K562 (cell line): ENCODE results near the gene MUC5B. TPM values are rescaled to one million over a fixed set of nuclear protein-coding genes. Genes with fewer than 3 reads are reported as not detected.

Experiments
- ATAC-seq: fragments of 200-7000 bp; cut with Tn5 transposase; 3 replicates; pipeline ENCODE4 v1.9.1; 2020; ENCODE audit warnings: moderate library complexity
- BruUV-seq: library from RNA; stranded (reverse); fragments of 400-500 nt; replicated peaks from 2 replicates; lab custom pipeline; 2021; lab: Mats Ljungman, UMichigan
- CTCF ChIA-PET: fragments of 300-600 bp; formaldehyde crosslinking; extraction: SDS; loops from one replicate; lab custom pipeline; 2021; ENCODE audit warnings: low intra/inter-chr PET ratio; lab: Yijun Ruan, JAX
- POLR2A ChIA-PET: fragments of 300-600, 350-650 bp; sonication (Branson Sonifier 250); formaldehyde crosslinking; extraction: SDS; loops from one replicate; lab custom pipeline; 2021; ENCODE audit warnings: antibody characterized with exemption, inconsistent platforms; lab: Yijun Ruan, JAX
- DNase-seq, 4 experiments: peaks; one replicate each; pipeline versions ENCODE4 v3.0.0 to v3.0.0-alpha.2; 2011 to 2018; ENCODE audit warnings: low spot score in 3 of 4, mixed read lengths in 3 of 4; ENCODE audit errors: extremely low read depth in 1 of 4
- FAIRE-seq: peaks from 2 replicates; lab custom pipeline; 2011; peaks lifted over from hg19 to GRCh38; lab: Jason Lieb, UNC
- H2AFZ ChIP-seq: 2 replicates; pipeline ENCODE4 v1.6.0; 2011; ENCODE audit warnings: low read depth, low read length, control low read depth, inconsistent platforms
- H3K27ac ChIP-seq: fragments of 200-600 bp; 3 replicates; pipeline ENCODE4 v1.8.0; 2011; ENCODE audit warnings: low read depth, mild to moderate bottlenecking, control low read depth, inconsistent platforms, low read length, moderate library complexity, mixed read lengths; ENCODE audit errors: extremely low read depth
- H3K27me3 ChIP-seq, 2 experiments: fragments of 300-600 bp in 1 of 2; 2 replicates in 1 of 2; 3 replicates in 1 of 2; pipeline versions ENCODE4 v1.6.0 to v1.8.0; 2011; ENCODE audit warnings: inconsistent platforms in 2 of 2, low read length in 2 of 2, mild to moderate bottlenecking in 1 of 2, mixed read lengths in 1 of 2, moderate library complexity in 1 of 2; ENCODE audit not compliant: control insufficient read depth in 2 of 2, insufficient read depth in 2 of 2
- H3K36me3 ChIP-seq: fragments of 300-600 bp; 3 replicates; pipeline ENCODE4 v1.8.0; 2011; ENCODE audit warnings: mild to moderate bottlenecking, low read length, inconsistent platforms; ENCODE audit not compliant: control insufficient read depth, insufficient read depth
- H3K4me1 ChIP-seq, 2 experiments: fragments of 200-600 bp in 1 of 2; replicated peaks in 1 of 2; 2 replicates in 1 of 2; 3 replicates in 1 of 2; pipeline versions ENCODE4 v1.5.1 to v1.8.0; 2011; ENCODE audit warnings: inconsistent platforms in 2 of 2, low read length in 2 of 2, mild to moderate bottlenecking in 1 of 2, mixed read lengths in 1 of 2, moderate library complexity in 1 of 2; ENCODE audit not compliant: control insufficient read depth in 2 of 2, insufficient read depth in 2 of 2
- H3K4me2 ChIP-seq: 2 replicates; pipeline ENCODE4 v1.6.1; 2011; ENCODE audit warnings: low read length, control low read depth, inconsistent platforms, mixed read lengths; ENCODE audit not compliant: insufficient read depth
- H3K4me3 ChIP-seq: fragments of 200-600 bp; sonication (generic), shearing (Covaris generic); 2 replicates; pipeline ENCODE4 v1.5.1; 2016; ENCODE audit warnings: control low read depth, inconsistent platforms
- H3K79me2 ChIP-seq: fragments of 200-600 bp; 3 replicates; pipeline ENCODE4 v1.8.0; 2011; ENCODE audit warnings: low read length, inconsistent platforms; ENCODE audit not compliant: control insufficient read depth, insufficient read depth
- H3K9ac ChIP-seq, 2 experiments: 2 replicates each; pipeline versions ENCODE4 v1.6.0 to v1.6.1; 2011; ENCODE audit warnings: low read depth in 2 of 2, low read length in 2 of 2, control low read depth in 1 of 2, inconsistent platforms in 1 of 2, mild to moderate bottlenecking in 1 of 2, mixed read lengths in 1 of 2; ENCODE audit not compliant: insufficient read depth in 1 of 2
- H3K9me1 ChIP-seq: one replicate; pipeline ENCODE4 v1.6.0; 2011; ENCODE audit warnings: inconsistent platforms, mild to moderate bottlenecking, low read length, moderate library complexity; ENCODE audit not compliant: control insufficient read depth, insufficient read depth
- H3K9me3 ChIP-seq: replicated peaks from 2 replicates; pipeline ENCODE4 v1.5.1; 2011; ENCODE audit warnings: low read depth, low read length, inconsistent platforms; ENCODE audit not compliant: control insufficient read depth, insufficient read depth
- H4K20me1 ChIP-seq: replicated peaks from 2 replicates; pipeline ENCODE4 v1.6.1; 2011; ENCODE audit warnings: low read length, inconsistent platforms, mixed read lengths; ENCODE audit not compliant: control insufficient read depth, insufficient read depth
- CBX3 ChIP-seq, 2 experiments: IDR thresholded peaks; 1 replicate in 1 of 2; 2 replicates in 1 of 2; pipeline ENCODE4 v1.6.1; 2012; ENCODE audit warnings: inconsistent platforms in 2 of 2, low read length in 2 of 2, borderline replicate concordance in 1 of 2, control low read depth in 1 of 2
- CHAMP1 ChIP-seq: fragments of 450-650 bp; IDR thresholded peaks from 2 replicates; pipeline ENCODE4 v1.6.1; 2016; ENCODE audit warnings: mild to moderate bottlenecking
- CREB1 ChIP-seq, 2 experiments: sonication (generic) in 1 of 2; formaldehyde crosslinking in 1 of 2; IDR thresholded peaks; 2 replicates each; pipeline versions ENCODE4 v1.6.1 to v1.8.0; 2012 to 2022; ENCODE audit warnings: inconsistent platforms in 1 of 2, mild to moderate bottlenecking in 1 of 2, missing genetic modification reagents in 1 of 2, moderate library complexity in 1 of 2
- GABPA ChIP-seq: fragments of 200-800 bp; sonication (Bioruptor generic); conservative IDR thresholded peaks from 2 replicates; pipeline ENCODE4 v1.6.1; 2016; ENCODE audit warnings: low read depth, missing genetic modification characterization, missing compliant biosample characterization
- GABPB1 ChIP-seq: sonication (generic); formaldehyde crosslinking; IDR thresholded peaks from 2 replicates; pipeline ENCODE4 v1.8.0; 2022; ENCODE audit warnings: mild to moderate bottlenecking, missing genetic modification reagents
- GATA2 ChIP-seq: sonication (generic); formaldehyde crosslinking; IDR thresholded peaks from 2 replicates; pipeline ENCODE4 v1.4.0; 2020; ENCODE audit warnings: mild to moderate bottlenecking, missing genetic modification reagents
- JUND ChIP-seq, 2 experiments: IDR thresholded peaks; 2 replicates in 1 of 2; 3 replicates in 1 of 2; pipeline ENCODE4 v1.6.1; 2011; ENCODE audit warnings: borderline replicate concordance in 2 of 2, low read depth in 2 of 2, low read length in 2 of 2, improper control_type of control experiment in 1 of 2, missing biosample characterization in 1 of 2, missing genetic modification characterization in 1 of 2, missing genetic modification reagents in 1 of 2
- KLF13 ChIP-seq: fragments of 450-650 bp; IDR thresholded peaks from 2 replicates; pipeline ENCODE4 v1.6.1; 2016; ENCODE audit warnings: missing genetic modification characterization, low read depth, mild to moderate bottlenecking, missing compliant biosample characterization, moderate library complexity, borderline replicate concordance
- NELFE ChIP-seq: IDR thresholded peaks from 2 replicates; pipeline ENCODE4 v1.6.1; 2011; ENCODE audit warnings: mild to moderate bottlenecking; ENCODE audit not compliant: insufficient read depth, insufficient read length
- RB1 ChIP-seq: fragments of 450-650 bp; IDR thresholded peaks from 2 replicates; pipeline ENCODE4 v1.6.1; 2017; ENCODE audit warnings: low read depth, mild to moderate bottlenecking
- RBFOX2 ChIP-seq: fragments of 200-400 bp; formaldehyde crosslinking; IDR thresholded peaks from 2 replicates; pipeline ENCODE4 v1.6.1; 2017; ENCODE audit warnings: low read depth, mild to moderate bottlenecking, low read length, moderate library complexity
- SRF ChIP-seq, 2 experiments: fragments of 250-450, 450-650 bp in 1 of 2; sonication (Bioruptor Pico) in 1 of 2; sonication (generic) in 1 of 2; formaldehyde crosslinking; IDR thresholded peaks; 2 replicates each; pipeline versions ENCODE4 v1.5.0 to v1.5.1; 2020 to 2022; ENCODE audit warnings: mild to moderate bottlenecking in 1 of 2, missing genetic modification reagents in 1 of 2
- TRIM24 ChIP-seq, 2 experiments: fragments of 450-650 bp; IDR thresholded peaks; 2 replicates each; pipeline ENCODE4 v1.6.1; 2016
- XRCC5 ChIP-seq: fragments of 200-400 bp; formaldehyde crosslinking; IDR thresholded peaks from 2 replicates; pipeline ENCODE4 v1.6.1; 2017; ENCODE audit warnings: low read depth, mild to moderate bottlenecking, low read length
- ZBTB12 ChIP-seq: fragments of 250-450 bp; sonication (Bioruptor Pico); IDR thresholded peaks from 2 replicates; pipeline ENCODE4 v1.4.0; 2020
- WGBS: fragments of 100-300 bp; shearing (Covaris generic); methylation state at CpG from one replicate; pipeline ENCODE4 v1.1.6; 2016; ENCODE audit warnings: low coverage, mixed read lengths; ENCODE audit not compliant: insufficient coverage; ENCODE audit errors: missing lambda C conversion rate; 5-methylcytosine and 5-hydroxymethylcytosine counted together
- in situ Hi-C: fragments of 300-500 bp; cut with MboI; formaldehyde crosslinking; loops from 4 replicates; pipeline ENCODE4 v1.15.0; 2018; ENCODE audit warnings: inconsistent platforms, mixed read lengths
- intact Hi-C: fragments of 100-400 bp; cut with micrococcal nuclease; formaldehyde crosslinking; loops from 2 replicates; pipeline ENCODE4 v1.14.2; 2022
- polyA plus RNA-seq, 8 experiments: library from polyadenylated mRNA; depleted of rRNA in 4 of 8; stranded (reverse) in 5 of 8; unstranded in 3 of 8; fragments of >200 nt; fragmentation: Nextera tagmentation in 2 of 8; fragmentation: Illumina TruSeq in 1 of 8; extraction: Ambion mirVana in 2 of 8; extraction: Trizol in 1 of 8; gene quantifications; 2 replicates each; pipeline versions ENCODE4 v1.2.1 to v1.2.3, GENCODE V29; 2011 to 2014; ENCODE audit warnings: inconsistent platforms in 1 of 8, missing spikeins in 1 of 8
- total RNA-seq, 7 experiments: library from RNA; depleted of rRNA in 6 of 7; stranded (reverse); fragments of >200 nt in 6 of 7; fragmentation: Illumina TruSeq in 2 of 7; extraction: Trizol in 2 of 7; gene quantifications; 2 replicates each; pipeline versions ENCODE4 v1.2.1 to v1.2.3, GENCODE V29; 2011 to 2021; ENCODE audit warnings: low replicate concordance in 1 of 7

The MUC5B gene
- total and polyA plus RNA-seq, 9 of the 15 experiments (the other 6 are each of a cell fraction or from before 2014, with no cell fraction given): 0.04 to 0.95 TPM; not detected in 7

DNA sequence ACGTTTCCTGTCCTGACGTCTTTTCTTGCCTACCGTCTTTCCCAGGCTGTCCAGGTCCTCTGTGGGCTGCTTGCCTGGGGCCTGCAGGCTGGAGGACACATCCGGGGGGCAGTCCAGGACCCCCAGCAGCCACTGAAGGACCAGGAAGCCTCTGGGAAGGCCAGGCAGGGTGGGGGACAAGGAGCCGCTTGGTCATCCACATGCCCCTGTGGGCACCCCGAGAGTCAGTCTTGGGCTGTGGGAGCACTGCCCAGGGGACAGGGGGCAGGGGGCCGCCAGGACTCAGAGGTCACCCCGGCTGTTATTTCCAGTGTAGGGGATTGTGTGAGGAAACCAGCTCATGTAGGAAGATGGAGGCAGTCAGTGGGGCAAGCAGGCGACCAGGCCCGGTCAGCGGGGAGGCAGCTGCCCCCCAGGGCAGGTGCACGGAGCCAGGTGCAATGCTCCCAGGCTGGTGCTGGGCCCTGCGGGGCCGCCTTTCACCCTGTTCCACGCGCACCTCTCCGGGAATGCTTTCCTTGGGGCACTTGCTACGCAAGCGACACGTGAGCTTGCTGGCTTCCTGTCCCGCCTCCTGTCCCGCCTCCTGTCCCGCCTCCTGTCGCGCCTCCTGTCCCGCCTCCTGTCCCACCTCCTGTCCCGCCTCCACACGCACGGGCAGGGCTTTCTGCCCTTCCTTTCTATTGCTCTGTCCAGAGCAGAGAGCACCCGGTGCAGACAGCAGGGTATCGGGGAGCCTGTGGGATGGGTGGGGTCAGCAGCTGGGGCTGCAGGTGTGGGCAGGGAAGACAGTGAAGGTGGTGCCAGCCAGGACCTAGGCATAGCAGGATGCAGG, 39.5 kb downstream of the MUC5B start:
- H3K27ac ChIP-seq: peak overlapping the region; percentile 65
- ChIA-PET POLR2A (interaction anchor here (0.6 to 0.8 kb wide), 2 partner anchors 263 to 1708 kb away, joined by 3 read pairs; no protein-coding TSS in a partner anchor), CTCF (no interaction called here)
- peaks cover 3% of the 10 kb centered on the region; the same call in 1 of the 2 replicates for H3K9me3 ChIP-seq
- H3K36me3 ChIP-seq: no peaks in the 10 kb centered on the region
- FAIRE-seq (peak; percentile 90), ATAC-seq (peak; percentile 90), DNase-seq (peak; percentile 83 to 91 (median 84))
- in situ Hi-C loops: no loop called here
- H3K79me2 ChIP-seq: no peaks in the 10 kb centered on the region
- BruUV-seq: no TSS peak
- no peaks in the 10 kb centered on the region; the same call in 1 of the 2 replicates for H4K20me1 ChIP-seq
- H3K27me3 ChIP-seq: no peaks in the 10 kb centered on the region
- H2AFZ ChIP-seq: peak overlapping the region; percentile 78
- peak overlapping the region; percentile 82 for H3K4me2 ChIP-seq
- intact Hi-C loops: no loop called here
- peak overlapping the region; percentile 39 for H3K4me3 ChIP-seq
- peak overlapping the region; percentile 59 to 92 for H3K9ac ChIP-seq
- H3K9me1 ChIP-seq: peaks cover 8% of the 10 kb centered on the region
- peaks cover 5 to 56% of the 10 kb centered on the region in 2 experiments; a peak in 4 of 5 replicates for H3K4me1 ChIP-seq
- WGBS: 11% methylated on average over 29 of the region's 31 CpGs
- TF ChIP-seq GABPB1 (CRISPR knock-in tag) (peak; percentile 96), RB1 (peak; percentile 74; the same call in 1 of the 2 replicates), XRCC5 (peak; percentile 63; the same call in 1 of the 2 replicates), TRIM24 (IDR thresholded peaks at IDR 0.05) (peak in 1 of 2 experiments; percentile 90; a peak in 2 of 4 replicates), CHAMP1 (no peak), CBX3 (IDR thresholded peaks at IDR 0.05; ENCODE audit: borderline replicate concordance in 1 of 2, low read length in 2 of 2) (peak in 1 of 2 experiments; percentile 70; a peak in 1 of 3 replicates), JUND (IDR thresholded peaks at IDR 0.05; ENCODE audit: borderline replicate concordance, low read depth, low read length) (0 out of 2 replicates have a peak, but pooled peaks have one; percentile 23), JUND (tag; IDR thresholded peaks at IDR 0.05; ENCODE audit: borderline replicate concordance, low read depth, low read length) (no peak), NELFE (no peak), CREB1 (IDR thresholded peaks at IDR 0.05) (peak; percentile 78), CREB1 (CRISPR knock-in tag; IDR thresholded peaks at IDR 0.05) (peak; percentile 90), GABPA (tag) (peak; percentile 89), KLF13 (tag) (no peak), SRF (CRISPR knock-in tag; IDR thresholded peaks at IDR 0.05) (no peak), GATA2 (CRISPR knock-in tag) (no peak), ZBTB12 (peak; percentile 71), RBFOX2 (peak; percentile 79)
